A549 (cell line): Measurements from ENCODE around the gene PLAAT2.

Source experiments
- EP300 ChIP-seq, 2 experiments: fragments of >200 bp; sonication (Bioruptor Twin); formaldehyde crosslinking; IDR thresholded peaks; 2 replicates in 1 of 2; 3 replicates in 1 of 2; pipeline ENCODE4 v1.6.1; 2016 to 2017
- JUN ChIP-seq, 2 experiments: fragments of >200 bp; sonication (Bioruptor Twin); formaldehyde crosslinking; IDR thresholded peaks; 2 replicates in 1 of 2; 3 replicates in 1 of 2; pipeline ENCODE4 v1.6.1; 2016 to 2017
- NFE2L2 ChIP-seq: fragments of 150-350 bp; conservative IDR thresholded peaks from 2 replicates; pipeline ENCODE4 v1.6.1; 2014; ENCODE audit warnings: low read length
- PHF8 ChIP-seq: fragments of 200-600 bp; sonication (generic); IDR thresholded peaks from 2 replicates; pipeline ENCODE4 v1.6.1; 2016; ENCODE audit warnings: low read depth, mild to moderate bottlenecking, antibody characterized with exemption, moderate library complexity, borderline replicate concordance
- POLR2A ChIP-seq: IDR thresholded peaks from 2 replicates; pipeline ENCODE4 v1.6.1; 2012; ENCODE audit warnings: mild to moderate bottlenecking, low read length
- RAD21 ChIP-seq, 2 experiments: fragments of >200 bp in 1 of 2; sonication (Bioruptor Twin) in 1 of 2; formaldehyde crosslinking in 1 of 2; IDR thresholded peaks in 1 of 2; conservative IDR thresholded peaks in 1 of 2; 2 replicates in 1 of 2; 3 replicates in 1 of 2; pipeline ENCODE4 v1.6.1; 2012 to 2018; ENCODE audit warnings: inconsistent platforms in 1 of 2
- RCOR1 ChIP-seq: fragments of 150-350 bp; IDR thresholded peaks from 2 replicates; pipeline ENCODE4 v1.6.1; 2014; ENCODE audit warnings: antibody characterized with exemption, low read length, low read depth
- TF ChIP-seq, protein P1 (sequence below): fragments of >200 bp; sonication (Bioruptor Twin); formaldehyde crosslinking; IDR thresholded peaks from 3 replicates; pipeline ENCODE4 v1.5.1; 2016
- TF ChIP-seq, protein P2 (sequence below): IDR thresholded peaks from 2 replicates; pipeline ENCODE4 v1.6.1; 2012

- TF ChIP-seq, protein P1, sequence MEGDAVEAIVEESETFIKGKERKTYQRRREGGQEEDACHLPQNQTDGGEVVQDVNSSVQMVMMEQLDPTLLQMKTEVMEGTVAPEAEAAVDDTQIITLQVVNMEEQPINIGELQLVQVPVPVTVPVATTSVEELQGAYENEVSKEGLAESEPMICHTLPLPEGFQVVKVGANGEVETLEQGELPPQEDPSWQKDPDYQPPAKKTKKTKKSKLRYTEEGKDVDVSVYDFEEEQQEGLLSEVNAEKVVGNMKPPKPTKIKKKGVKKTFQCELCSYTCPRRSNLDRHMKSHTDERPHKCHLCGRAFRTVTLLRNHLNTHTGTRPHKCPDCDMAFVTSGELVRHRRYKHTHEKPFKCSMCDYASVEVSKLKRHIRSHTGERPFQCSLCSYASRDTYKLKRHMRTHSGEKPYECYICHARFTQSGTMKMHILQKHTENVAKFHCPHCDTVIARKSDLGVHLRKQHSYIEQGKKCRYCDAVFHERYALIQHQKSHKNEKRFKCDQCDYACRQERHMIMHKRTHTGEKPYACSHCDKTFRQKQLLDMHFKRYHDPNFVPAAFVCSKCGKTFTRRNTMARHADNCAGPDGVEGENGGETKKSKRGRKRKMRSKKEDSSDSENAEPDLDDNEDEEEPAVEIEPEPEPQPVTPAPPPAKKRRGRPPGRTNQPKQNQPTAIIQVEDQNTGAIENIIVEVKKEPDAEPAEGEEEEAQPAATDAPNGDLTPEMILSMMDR = no peak
- no peak for TF ChIP-seq POLR2A
- TF ChIP-seq, protein P2, sequence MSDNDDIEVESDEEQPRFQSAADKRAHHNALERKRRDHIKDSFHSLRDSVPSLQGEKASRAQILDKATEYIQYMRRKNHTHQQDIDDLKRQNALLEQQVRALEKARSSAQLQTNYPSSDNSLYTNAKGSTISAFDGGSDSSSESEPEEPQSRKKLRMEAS = no peak
- TF ChIP-seq NFE2L2 = no peak
- TF ChIP-seq EP300 (IDR thresholded peaks at IDR 0.05) = no peak
- TF ChIP-seq JUN (IDR thresholded peaks at IDR 0.05) = no peak
- no peak for TF ChIP-seq RCOR1
- no peak for TF ChIP-seq RAD21 (conservative IDR thresholded peaks at IDR 0.05 in 1 of 2, IDR thresholded peaks at IDR 0.05 in 1 of 2)
- no peak for TF ChIP-seq PHF8
Measured at GRCh38 chr11:63504933-63505586, 58.1 kb downstream of the PLAAT2 start.
